ENCODE measurements around the gene OTUD4.

The OTUD4 gene

GRCh38 chr4:145107126-145107525, 73.3 kb downstream of the OTUD4 start:
- H3K27ac ChIP-seq (ENCODE audit: low read depth, low read length) = no peak overlapping the region
- H3K4me3 ChIP-seq (ENCODE audit: low read length) = no peak overlapping the region
- no peaks in the 10 kb centered on the region for H3K27me3 ChIP-seq (ENCODE audit: insufficient read depth, low read length)
- H3K9me3 ChIP-seq (ENCODE audit: insufficient read depth, low read depth, low read length) = no peaks in the 10 kb centered on the region
- H3K4me1 ChIP-seq (ENCODE audit: insufficient read depth, low read length) = no peaks in the 10 kb centered on the region
- H3K36me3 ChIP-seq (ENCODE audit: insufficient read depth, low read length) = peaks cover 90% of the 10 kb centered on the region
- WGBS = 98% methylated on average over 2 of the region's 2 CpGs
- H3K9ac ChIP-seq (ENCODE audit: low read depth, low read length) = no peak overlapping the region

- H3K9me3 ChIP-seq (ENCODE audit: insufficient read depth, low read depth, low read length) = no peaks in the 10 kb centered on the region
- H3K27ac ChIP-seq (ENCODE audit: low read depth, low read length) = no peak overlapping the region
- no peaks in the 10 kb centered on the region for H3K27me3 ChIP-seq (ENCODE audit: insufficient read depth, low read length)
- no peak overlapping the region for H3K9ac ChIP-seq (ENCODE audit: low read depth, low read length)
- H3K4me3 ChIP-seq (ENCODE audit: low read length) = no peak overlapping the region
- peaks cover 8% of the 10 kb centered on the region for H3K4me1 ChIP-seq (ENCODE audit: insufficient read depth, low read length)
- peaks cover 75% of the 10 kb centered on the region for H3K36me3 ChIP-seq (ENCODE audit: insufficient read depth, low read length)
- WGBS = 100% methylated on average over 1 of the region's 3 CpGs
These were observed 76.9 kb downstream of the OTUD4 start for GRCh38 chr4:145103496-145103895.

- Histone ChIP-seq H3K9me3 (ENCODE audit: insufficient read depth, low read depth, low read length) (no peaks in the 10 kb centered on the region), H3K9ac (ENCODE audit: low read depth, low read length) (no peak overlapping the region), H3K27ac (ENCODE audit: low read depth, low read length) (no peak overlapping the region), H3K4me3 (ENCODE audit: low read length) (no peak overlapping the region), H3K36me3 (ENCODE audit: insufficient read depth, low read length) (peaks cover 66% of the 10 kb centered on the region), H3K4me1 (ENCODE audit: insufficient read depth, low read length) (peaks cover 8% of the 10 kb centered on the region), H3K27me3 (ENCODE audit: insufficient read depth, low read length) (no peaks in the 10 kb centered on the region)
- 95% methylated on average over 2 of the region's 2 CpGs for WGBS
These were observed 77.8 kb downstream of the OTUD4 start for GRCh38 chr4:145102619-145103018.

- Histone ChIP-seq H3K9ac (ENCODE audit: low read depth, low read length) (no peak overlapping the region), H3K4me3 (ENCODE audit: low read length) (no peak overlapping the region), H3K4me1 (ENCODE audit: insufficient read depth, low read length) (peaks cover 8% of the 10 kb centered on the region), H3K36me3 (ENCODE audit: insufficient read depth, low read length) (peaks cover 51% of the 10 kb centered on the region), H3K27me3 (ENCODE audit: insufficient read depth, low read length) (no peaks in the 10 kb centered on the region), H3K9me3 (ENCODE audit: insufficient read depth, low read depth, low read length) (no peaks in the 10 kb centered on the region), H3K27ac (ENCODE audit: low read depth, low read length) (no peak overlapping the region)
- WGBS = 93% methylated on average over 1 of the region's 1 CpG
These were observed 79.3 kb downstream of the OTUD4 start for GRCh38 chr4:145101091-145101490.

GRCh38 chr4:145099653-145100052, 80.7 kb downstream of the OTUD4 start:
- Histone ChIP-seq H3K9ac (ENCODE audit: low read depth, low read length) (peak overlapping the region; percentile 91; the same call in 1 of the 2 replicates), H3K9me3 (ENCODE audit: insufficient read depth, low read depth, low read length) (peaks cover 2% of the 10 kb centered on the region; the same call in 1 of the 2 replicates), H3K4me3 (ENCODE audit: low read length) (peak overlapping the region; percentile 96), H3K4me1 (ENCODE audit: insufficient read depth, low read length) (peaks cover 8% of the 10 kb centered on the region), H3K27me3 (ENCODE audit: insufficient read depth, low read length) (no peaks in the 10 kb centered on the region), H3K36me3 (ENCODE audit: insufficient read depth, low read length) (peaks cover 49% of the 10 kb centered on the region), H3K27ac (ENCODE audit: low read depth, low read length) (no peak overlapping the region)
- WGBS = 77% methylated on average over 5 of the region's 5 CpGs

- Histone ChIP-seq H3K9ac (ENCODE audit: low read depth, low read length) (peak overlapping the region; percentile 91), H3K4me3 (ENCODE audit: low read length) (peak overlapping the region; percentile 96), H3K4me1 (ENCODE audit: insufficient read depth, low read length) (peaks cover 8% of the 10 kb centered on the region), H3K9me3 (ENCODE audit: insufficient read depth, low read depth, low read length) (peaks cover 11% of the 10 kb centered on the region; the same call in 1 of the 2 replicates), H3K27ac (ENCODE audit: low read depth, low read length) (peak overlapping the region; percentile 89), H3K36me3 (ENCODE audit: insufficient read depth, low read length) (peaks cover 49% of the 10 kb centered on the region), H3K27me3 (ENCODE audit: insufficient read depth, low read length) (no peaks in the 10 kb centered on the region)
- 0% methylated on average over 9 of the region's 9 CpGs for WGBS
These were observed 81.7 kb downstream of the OTUD4 start for GRCh38 chr4:145098675-145099037.

- H3K9ac ChIP-seq (ENCODE audit: low read depth, low read length) = peak within 1 kb of the TSS; percentile 91
- peaks cover 14% of the 10 kb centered on the region; the same call in 1 of the 2 replicates for H3K9me3 ChIP-seq (ENCODE audit: insufficient read depth, low read depth, low read length)
- no peaks in the 10 kb centered on the region for H3K27me3 ChIP-seq (ENCODE audit: insufficient read depth, low read length)
- H3K4me1 ChIP-seq (ENCODE audit: insufficient read depth, low read length) = peaks cover 8% of the 10 kb centered on the region
- H3K27ac ChIP-seq (ENCODE audit: low read depth, low read length) = peak within 1 kb of the TSS; percentile 89
- peaks cover 49% of the 10 kb centered on the region for H3K36me3 ChIP-seq (ENCODE audit: insufficient read depth, low read length)
- WGBS = under 1% methylated on average over 67 of the region's 67 CpGs
- peak within 1 kb of the TSS; percentile 96 for H3K4me3 ChIP-seq (ENCODE audit: low read length)
These were observed 82.3 kb downstream of the OTUD4 start, which contains the start of the genes ABCE1 and ANAPC10 for GRCh38 chr4:145097821-145098674. ABCE1 (plus strand) TSS chr4:145098311; CDS start chr4:145104413, 6,102 bp downstream. ANAPC10 (minus strand) TSS chr4:145098196; CDS start chr4:145096099, 2,097 bp downstream.

GRCh38 chr4:145097331-145097820, 83.0 kb downstream of the OTUD4 start:
- Histone ChIP-seq H3K4me1 (ENCODE audit: insufficient read depth, low read length) (peaks cover 8% of the 10 kb centered on the region), H3K36me3 (ENCODE audit: insufficient read depth, low read length) (peaks cover 56% of the 10 kb centered on the region), H3K9me3 (ENCODE audit: insufficient read depth, low read depth, low read length) (peaks cover 14% of the 10 kb centered on the region; the same call in 1 of the 2 replicates)

GRCh38 chr4:145093638-145094037, 86.8 kb downstream of the OTUD4 start:
- no peaks in the 10 kb centered on the region for H3K27me3 ChIP-seq (ENCODE audit: insufficient read depth, low read length)
- H3K4me1 ChIP-seq (ENCODE audit: insufficient read depth, low read length) = no peaks in the 10 kb centered on the region
- H3K36me3 ChIP-seq (ENCODE audit: insufficient read depth, low read length) = peaks cover 70% of the 10 kb centered on the region
- peaks cover 14% of the 10 kb centered on the region; the same call in 1 of the 2 replicates for H3K9me3 ChIP-seq (ENCODE audit: insufficient read depth, low read depth, low read length)
- WGBS = 92% methylated on average over 1 of the region's 2 CpGs
- H3K27ac ChIP-seq (ENCODE audit: low read depth, low read length) = no peak overlapping the region
- no peak overlapping the region for H3K9ac ChIP-seq (ENCODE audit: low read depth, low read length)
- H3K4me3 ChIP-seq (ENCODE audit: low read length) = no peak overlapping the region

More at GRCh38 chr4:145097331-145097820, 83.0 kb downstream of the OTUD4 start:
- Histone ChIP-seq H3K4me3 (ENCODE audit: low read length) (peak overlapping the region; percentile 96), H3K27me3 (ENCODE audit: insufficient read depth, low read length) (no peaks in the 10 kb centered on the region), H3K27ac (ENCODE audit: low read depth, low read length) (peak overlapping the region; percentile 89), H3K9ac (ENCODE audit: low read depth, low read length) (peak overlapping the region; percentile 91)
- 23% methylated on average over 10 of the region's 10 CpGs for WGBS

- H3K36me3 ChIP-seq (ENCODE audit: insufficient read depth, low read length) = peaks cover 77% of the 10 kb centered on the region
- H3K4me1 ChIP-seq (ENCODE audit: insufficient read depth, low read length) = no peaks in the 10 kb centered on the region
- peaks cover 14% of the 10 kb centered on the region; the same call in 1 of the 2 replicates for H3K9me3 ChIP-seq (ENCODE audit: insufficient read depth, low read depth, low read length)
- WGBS = 88% methylated on average over 1 of the region's 1 CpG
- H3K27me3 ChIP-seq (ENCODE audit: insufficient read depth, low read length) = no peaks in the 10 kb centered on the region
- no peak overlapping the region for H3K27ac ChIP-seq (ENCODE audit: low read depth, low read length)
- H3K9ac ChIP-seq (ENCODE audit: low read depth, low read length) = no peak overlapping the region
- H3K4me3 ChIP-seq (ENCODE audit: low read length) = no peak overlapping the region
These were observed 90.0 kb downstream of the OTUD4 start for GRCh38 chr4:145090380-145090779.

GRCh38 chr4:145083891-145084605, 96.3 kb downstream of the OTUD4 start:
- no peaks in the 10 kb centered on the region for H3K27me3 ChIP-seq (ENCODE audit: insufficient read depth, low read length)
- no peaks in the 10 kb centered on the region for H3K4me1 ChIP-seq (ENCODE audit: insufficient read depth, low read length)
- peaks cover 61% of the 10 kb centered on the region for H3K36me3 ChIP-seq (ENCODE audit: insufficient read depth, low read length)
- H3K9me3 ChIP-seq (ENCODE audit: insufficient read depth, low read depth, low read length) = no peaks in the 10 kb centered on the region
- H3K27ac ChIP-seq (ENCODE audit: low read depth, low read length) = no peak overlapping the region
- 94% methylated on average over 1 of the region's 1 CpG for WGBS
- no peak overlapping the region for H3K4me3 ChIP-seq (ENCODE audit: low read length)
- no peak overlapping the region for H3K9ac ChIP-seq (ENCODE audit: low read depth, low read length)
